A549 treated with RU486 at 1 μM for 4 hours (cell line): ENCODE results near the gene HRH1. TPM values are rescaled to one million over a fixed set of nuclear protein-coding genes. Genes with fewer than 3 reads are reported as not detected.

Experiments used
- total RNA-seq: library from RNA; stranded (reverse); fragments of 200-300 nt; extraction: Qiagen RNA extraction; gene quantifications from 5 replicates; pipeline ENCODE4 v1.2.3, GENCODE V29; 2022; ENCODE audit warnings: low read depth

HRH1 gene, protein sequence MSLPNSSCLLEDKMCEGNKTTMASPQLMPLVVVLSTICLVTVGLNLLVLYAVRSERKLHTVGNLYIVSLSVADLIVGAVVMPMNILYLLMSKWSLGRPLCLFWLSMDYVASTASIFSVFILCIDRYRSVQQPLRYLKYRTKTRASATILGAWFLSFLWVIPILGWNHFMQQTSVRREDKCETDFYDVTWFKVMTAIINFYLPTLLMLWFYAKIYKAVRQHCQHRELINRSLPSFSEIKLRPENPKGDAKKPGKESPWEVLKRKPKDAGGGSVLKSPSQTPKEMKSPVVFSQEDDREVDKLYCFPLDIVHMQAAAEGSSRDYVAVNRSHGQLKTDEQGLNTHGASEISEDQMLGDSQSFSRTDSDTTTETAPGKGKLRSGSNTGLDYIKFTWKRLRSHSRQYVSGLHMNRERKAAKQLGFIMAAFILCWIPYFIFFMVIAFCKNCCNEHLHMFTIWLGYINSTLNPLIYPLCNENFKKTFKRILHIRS
- total RNA-seq: 7.6 to 10.2 TPM (median 9.3 TPM) in 5 replicates

DNA sequence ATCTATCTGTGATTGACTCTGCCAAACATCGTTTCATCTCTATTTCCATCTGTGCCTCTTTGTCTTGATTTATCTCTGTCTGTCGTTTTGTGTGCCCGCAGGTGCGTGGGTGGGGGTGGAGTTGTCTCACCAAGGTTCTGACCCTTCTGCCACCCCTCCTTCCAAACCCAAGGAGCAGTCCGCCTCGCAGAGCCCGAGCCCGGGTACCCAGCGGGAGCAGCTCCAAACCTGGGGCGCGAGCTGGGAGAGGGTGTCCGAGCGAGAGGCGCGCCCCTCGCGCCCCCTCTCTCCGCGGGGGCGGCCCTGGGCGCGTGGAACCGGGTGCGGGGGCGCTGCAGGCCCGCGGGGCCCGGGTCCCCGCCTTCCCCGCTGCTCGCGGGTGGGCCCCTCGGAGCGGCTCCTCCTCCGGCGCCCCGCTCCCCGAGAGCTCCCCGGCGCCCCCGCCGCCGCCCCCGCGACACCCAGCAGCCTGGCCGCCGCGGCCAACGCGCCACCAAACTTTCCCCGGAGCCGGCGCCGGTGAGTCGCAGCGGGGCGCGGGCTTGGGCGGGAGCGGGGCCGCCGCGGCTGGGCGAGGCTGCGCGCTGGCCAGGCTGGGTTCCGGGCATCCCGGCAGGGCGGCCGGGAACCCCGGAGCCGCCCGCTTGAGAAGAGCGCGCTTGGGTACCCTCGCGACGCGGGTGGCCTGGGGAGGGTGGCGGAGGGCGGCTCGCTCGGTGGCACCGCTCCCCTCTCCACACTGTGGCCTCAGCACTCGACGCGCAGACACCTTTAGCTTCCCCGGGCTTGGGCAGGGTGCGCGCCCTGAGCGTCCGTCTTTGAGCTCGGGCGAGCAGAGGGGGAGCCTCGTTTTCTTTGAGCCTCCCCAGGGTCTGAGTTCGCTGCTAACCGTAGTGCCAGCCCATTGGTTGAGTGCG is at the start of gene HRH1:
Gene HRH1, plus strand, starts transcription at position 458 of the 917 bp plus-strand sequence. CDS start 104,545 bp downstream, outside the sequence.

DNA sequence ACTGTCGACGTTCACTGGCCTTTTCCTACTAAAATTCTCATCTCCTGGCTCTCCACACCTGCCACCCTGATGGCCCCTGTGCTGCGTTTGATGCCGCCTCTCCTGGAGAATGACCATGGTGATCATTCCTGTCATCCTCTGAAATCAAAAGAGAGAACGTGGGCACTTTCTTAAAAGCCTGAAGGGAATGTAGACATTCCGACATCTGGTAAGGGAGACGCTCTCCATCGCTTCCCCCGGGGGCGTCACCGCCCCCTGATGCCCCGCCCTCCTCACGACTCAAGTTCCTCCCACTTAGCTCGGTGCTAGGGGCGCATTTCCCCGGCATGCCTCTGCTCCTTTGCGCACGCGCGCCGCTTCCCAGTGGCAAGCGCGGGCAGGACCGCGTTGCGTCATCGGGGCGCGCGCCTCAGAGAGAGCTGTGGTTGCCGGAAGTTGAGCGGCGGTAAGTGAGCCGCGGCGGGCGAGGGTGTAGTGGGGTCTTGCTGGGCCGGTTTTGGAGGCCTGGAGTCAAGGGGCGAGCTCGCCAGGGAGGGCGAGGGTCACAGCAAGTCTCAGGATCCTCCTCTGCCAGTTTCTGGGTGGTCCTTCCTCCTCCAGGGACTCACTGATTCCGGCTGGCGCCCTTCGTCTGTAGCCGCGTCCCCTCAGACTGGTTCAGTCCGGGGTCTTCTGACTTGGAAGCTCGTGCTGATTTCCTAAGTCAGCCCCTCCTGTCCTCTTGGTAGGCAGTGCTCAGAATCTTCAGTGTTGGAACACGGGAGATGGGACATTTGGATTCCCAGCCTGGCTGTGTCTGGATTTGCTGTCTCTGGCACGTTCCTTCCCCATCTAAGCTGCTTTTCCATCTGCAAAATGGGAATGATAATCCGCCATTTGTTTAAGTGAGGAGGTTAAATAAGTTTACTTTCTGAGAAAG is 118.0 kb downstream of the HRH1 start, which contains the start of gene ATG7:
Gene ATG7, plus strand, starts transcription at position 412 of the 919 bp plus-strand sequence. CDS start 26,299 bp downstream, outside the sequence.

Other genes with a start within 250 kb of the HRH1 start
- not detected in 5 replicates for gene SLC6A1, start 161.7 kb upstream of the HRH1 start, total RNA-seq
- 15.4 to 21.3 TPM (median 16.5 TPM) in 5 replicates for gene ATG7, start 117.9 kb downstream of the HRH1 start, total RNA-seq